K562 (cell line): Measurements from ENCODE around the gene VPS45. TPM values are rescaled to one million over a fixed set of nuclear protein-coding genes. Genes with fewer than 3 reads are reported as not detected.

ENCODE experiments used
- KLF13 ChIP-seq: fragments of 450-650 bp; IDR thresholded peaks from 2 replicates; pipeline ENCODE4 v1.6.1; 2016; ENCODE audit warnings: missing genetic modification characterization, low read depth, mild to moderate bottlenecking, missing compliant biosample characterization, moderate library complexity, borderline replicate concordance
- MEF2A ChIP-seq: IDR thresholded peaks from 2 replicates; pipeline ENCODE4 v1.6.1; 2011; ENCODE audit warnings: low read depth, mild to moderate bottlenecking, low read length, moderate library complexity; ENCODE audit not compliant: control insufficient read depth
- ZBTB5 ChIP-seq: fragments of 450-650 bp; IDR thresholded peaks from 2 replicates; pipeline ENCODE4 v1.6.1; 2017; ENCODE audit warnings: antibody characterized with exemption
- ZNF431 ChIP-seq: sonication (generic); formaldehyde crosslinking; IDR thresholded peaks from 2 replicates; pipeline ENCODE4 v1.8.0; 2022; ENCODE audit warnings: mild to moderate bottlenecking, missing genetic modification reagents
- polyA plus RNA-seq, 8 experiments: library from polyadenylated mRNA; depleted of rRNA in 4 of 8; stranded (reverse) in 5 of 8; unstranded in 3 of 8; fragments of >200 nt; fragmentation: Nextera tagmentation in 2 of 8; fragmentation: Illumina TruSeq in 1 of 8; extraction: Ambion mirVana in 2 of 8; extraction: Trizol in 1 of 8; gene quantifications; 2 replicates each; pipeline versions ENCODE4 v1.2.1 to v1.2.3, GENCODE V29; 2011 to 2014; ENCODE audit warnings: inconsistent platforms in 1 of 8, missing spikeins in 1 of 8
- total RNA-seq, 7 experiments: library from RNA; depleted of rRNA in 6 of 7; stranded (reverse); fragments of >200 nt in 6 of 7; fragmentation: Illumina TruSeq in 2 of 7; extraction: Trizol in 2 of 7; gene quantifications; 2 replicates each; pipeline versions ENCODE4 v1.2.1 to v1.2.3, GENCODE V29; 2011 to 2021; ENCODE audit warnings: low replicate concordance in 1 of 7
- TF ChIP-seq, protein P1 (sequence below), 2 experiments: fragments of 450-650 bp; formaldehyde crosslinking in 1 of 2; IDR thresholded peaks; 2 replicates each; pipeline versions ENCODE4 v1.4.0 to v1.6.1; 2014 to 2020; ENCODE audit warnings: mild to moderate bottlenecking in 2 of 2, borderline replicate concordance in 1 of 2, low read depth in 1 of 2
- TF ChIP-seq, protein P2 (sequence below), 2 experiments: IDR thresholded peaks in 1 of 2; conservative IDR thresholded peaks in 1 of 2; 2 replicates each; pipeline ENCODE4 v1.6.1; 2016; ENCODE audit warnings: low read depth in 2 of 2, mild to moderate bottlenecking in 1 of 2, missing compliant biosample characterization in 1 of 2, missing genetic modification characterization in 1 of 2, moderate library complexity in 1 of 2

Gene VPS45
- total and polyA plus RNA-seq, 9 of the 15 experiments (the other 6 are each of a cell fraction or from before 2014, with no cell fraction given) = 17.9 to 48.2 (median 34.4) TPM

GRCh38 chr1:150061632-150062101 is 5.9 kb upstream of the VPS45 start (continued):
- TF ChIP-seq, protein P1, sequence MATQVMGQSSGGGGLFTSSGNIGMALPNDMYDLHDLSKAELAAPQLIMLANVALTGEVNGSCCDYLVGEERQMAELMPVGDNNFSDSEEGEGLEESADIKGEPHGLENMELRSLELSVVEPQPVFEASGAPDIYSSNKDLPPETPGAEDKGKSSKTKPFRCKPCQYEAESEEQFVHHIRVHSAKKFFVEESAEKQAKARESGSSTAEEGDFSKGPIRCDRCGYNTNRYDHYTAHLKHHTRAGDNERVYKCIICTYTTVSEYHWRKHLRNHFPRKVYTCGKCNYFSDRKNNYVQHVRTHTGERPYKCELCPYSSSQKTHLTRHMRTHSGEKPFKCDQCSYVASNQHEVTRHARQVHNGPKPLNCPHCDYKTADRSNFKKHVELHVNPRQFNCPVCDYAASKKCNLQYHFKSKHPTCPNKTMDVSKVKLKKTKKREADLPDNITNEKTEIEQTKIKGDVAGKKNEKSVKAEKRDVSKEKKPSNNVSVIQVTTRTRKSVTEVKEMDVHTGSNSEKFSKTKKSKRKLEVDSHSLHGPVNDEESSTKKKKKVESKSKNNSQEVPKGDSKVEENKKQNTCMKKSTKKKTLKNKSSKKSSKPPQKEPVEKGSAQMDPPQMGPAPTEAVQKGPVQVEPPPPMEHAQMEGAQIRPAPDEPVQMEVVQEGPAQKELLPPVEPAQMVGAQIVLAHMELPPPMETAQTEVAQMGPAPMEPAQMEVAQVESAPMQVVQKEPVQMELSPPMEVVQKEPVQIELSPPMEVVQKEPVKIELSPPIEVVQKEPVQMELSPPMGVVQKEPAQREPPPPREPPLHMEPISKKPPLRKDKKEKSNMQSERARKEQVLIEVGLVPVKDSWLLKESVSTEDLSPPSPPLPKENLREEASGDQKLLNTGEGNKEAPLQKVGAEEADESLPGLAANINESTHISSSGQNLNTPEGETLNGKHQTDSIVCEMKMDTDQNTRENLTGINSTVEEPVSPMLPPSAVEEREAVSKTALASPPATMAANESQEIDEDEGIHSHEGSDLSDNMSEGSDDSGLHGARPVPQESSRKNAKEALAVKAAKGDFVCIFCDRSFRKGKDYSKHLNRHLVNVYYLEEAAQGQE (IDR thresholded peaks at IDR 0.05; ENCODE audit: borderline replicate concordance) = 0 out of 2 replicates have a peak, but pooled peaks have one; percentile 7
- TF ChIP-seq, protein P1 (CRISPR knock-in tag; IDR thresholded peaks at IDR 0.05; ENCODE audit: low read depth) = no peak
- no peak for TF ChIP-seq ZBTB5
- TF ChIP-seq KLF13 = no peak
- no peak for TF ChIP-seq MEF2A
- TF ChIP-seq, protein P2, sequence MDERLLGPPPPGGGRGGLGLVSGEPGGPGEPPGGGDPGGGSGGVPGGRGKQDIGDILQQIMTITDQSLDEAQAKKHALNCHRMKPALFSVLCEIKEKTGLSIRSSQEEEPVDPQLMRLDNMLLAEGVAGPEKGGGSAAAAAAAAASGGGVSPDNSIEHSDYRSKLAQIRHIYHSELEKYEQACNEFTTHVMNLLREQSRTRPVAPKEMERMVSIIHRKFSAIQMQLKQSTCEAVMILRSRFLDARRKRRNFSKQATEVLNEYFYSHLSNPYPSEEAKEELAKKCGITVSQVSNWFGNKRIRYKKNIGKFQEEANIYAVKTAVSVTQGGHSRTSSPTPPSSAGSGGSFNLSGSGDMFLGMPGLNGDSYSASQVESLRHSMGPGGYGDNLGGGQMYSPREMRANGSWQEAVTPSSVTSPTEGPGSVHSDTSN (CRISPR knock-in tag; IDR thresholded peaks at IDR 0.05; ENCODE audit: low read depth) = 0 out of 2 replicates have a peak, but pooled peaks have one; percentile 7
- TF ChIP-seq, protein P2 (tag; conservative IDR thresholded peaks at IDR 0.05; ENCODE audit: low read depth) = peak; percentile 94
- TF ChIP-seq ZNF431 (CRISPR knock-in tag) = no peak
- TF ChIP-seq, all 486 proteins: peak for 7
